Adrenal gland (tissue), 5 donors: ENCODE data around the gene KCP.

ENCODE experiments used
- CTCF ChIP-seq, 6 experiments: fragments of 450-650 bp in 4 of 6; fragments of 200-600 bp in 2 of 6; sonication (generic) in 1 of 6; IDR thresholded peaks; 1 replicate in 5 of 6; 2 replicates in 1 of 6; pipeline versions ENCODE4 v1.5.1 to v1.8.0; 2016 to 2021; ENCODE audit warnings: antibody characterized with exemption in 6 of 6, mild to moderate bottlenecking in 2 of 6, moderate library complexity in 1 of 6
- POLR2A ChIP-seq, 2 donors: fragments of 450-650 bp; IDR thresholded peaks; one replicate each; pipeline ENCODE4 v1.6.1; 2017; ENCODE audit warnings: antibody characterized with exemption in 2 of 2, mild to moderate bottlenecking in 2 of 2, moderate library complexity in 1 of 2
- donor health status: DM: no; HTN: no; CAD: no.

- TF ChIP-seq CTCF (IDR thresholded peaks at IDR 0.05), result no peak
- no peak for TF ChIP-seq POLR2A (IDR thresholded peaks at IDR 0.05)
These were observed 43.6 kb upstream of the KCP start for GRCh38 chr7:128954150-128954549.
